IPS DF 6.9 (cell line): ENCODE results near the gene MMP24.
"Not testable (repeated sequence)": the region's sequence is repeated elsewhere in the genome, so short reads cannot be mapped to it uniquely, and the experiment has no call there.

ENCODE experiments used
- DNase-seq: peaks from one replicate; pipeline ENCODE4 v3.0.0-alpha.2; 2013; ENCODE audit warnings: low read depth, low spot score
- H3K27ac ChIP-seq: one replicate; pipeline ENCODE4 v1.5.1; 2013; ENCODE audit warnings: low read length, control low read depth
- H3K27me3 ChIP-seq: 2 replicates; pipeline ENCODE4 v1.6.1; 2013; ENCODE audit warnings: mild to moderate bottlenecking, low read length; ENCODE audit not compliant: control insufficient read depth, insufficient read depth
- H3K36me3 ChIP-seq: 2 replicates; pipeline ENCODE4 v1.6.1; 2013; ENCODE audit warnings: low read length; ENCODE audit not compliant: control insufficient read depth, insufficient read depth
- H3K4me1 ChIP-seq: 2 replicates; pipeline ENCODE4 v1.6.1; 2013; ENCODE audit warnings: low read length; ENCODE audit not compliant: control insufficient read depth, insufficient read depth
- H3K4me3 ChIP-seq: 2 replicates; pipeline ENCODE4 v1.5.1; 2013; ENCODE audit warnings: mild to moderate bottlenecking, low read length
- H3K9me3 ChIP-seq: 2 replicates; pipeline ENCODE4 v1.6.1; 2013; ENCODE audit warnings: low read length, inconsistent platforms; ENCODE audit not compliant: control insufficient read depth, insufficient read depth
- WGBS: extraction: QIAGEN DNeasy Blood & Tissue Kit; methylation state at CpG from one replicate; pipeline ENCODE4 v1.1.7; 2013; ENCODE audit warnings: mixed read lengths, missing lambda C conversion rate; ENCODE audit not compliant: insufficient read length, insufficient coverage; 5-methylcytosine and 5-hydroxymethylcytosine counted together

Gene MMP24

DNA sequence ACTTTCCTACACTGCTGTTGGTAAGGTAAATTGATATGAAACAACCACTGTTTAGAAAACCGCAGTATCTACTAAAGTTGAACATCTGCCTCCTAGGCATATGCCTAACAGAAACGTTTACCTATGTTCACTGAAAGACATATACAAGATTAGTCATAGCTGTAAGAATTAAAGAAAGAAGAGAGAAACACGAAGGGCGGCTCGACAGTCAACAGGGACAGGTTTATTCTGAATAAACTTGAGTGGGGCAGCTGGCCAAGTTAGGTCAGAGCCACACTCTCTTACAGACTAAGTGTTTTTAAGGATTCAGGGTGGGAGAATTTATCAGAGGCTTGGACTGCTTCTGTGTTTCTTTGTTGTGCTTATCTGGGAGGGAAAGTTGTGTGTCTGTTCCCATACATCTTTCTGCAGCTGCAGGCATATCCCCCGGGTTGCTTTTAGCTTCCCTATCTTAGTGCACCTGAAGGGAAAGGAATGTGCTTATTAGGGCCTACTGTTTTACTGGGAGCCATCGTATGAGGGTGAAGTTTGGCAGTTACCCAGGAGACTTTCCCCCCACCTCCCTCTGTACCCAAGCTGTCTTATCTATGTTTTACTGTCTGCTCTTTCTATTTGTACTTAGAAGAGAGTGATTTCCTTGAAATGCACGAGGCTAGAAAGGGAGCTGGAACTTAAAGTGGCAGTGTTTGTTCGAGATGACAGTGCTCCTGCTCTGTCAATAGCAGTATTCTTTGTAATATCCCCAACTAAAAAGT lies 34.2 kb upstream of the MMP24 start:
- H3K36me3 ChIP-seq = no peaks in the 10 kb centered on the region
- no peaks in the 10 kb centered on the region for H3K27me3 ChIP-seq
- DNase-seq = no peak
- no peak overlapping the region for H3K27ac ChIP-seq
- no peak overlapping the region for H3K4me3 ChIP-seq
- no peaks in the 10 kb centered on the region for H3K4me1 ChIP-seq
- no CpG with 5 or more reads among the region's 9 CpGs for WGBS
- H3K9me3 ChIP-seq = no peaks in the 10 kb centered on the region

DNA sequence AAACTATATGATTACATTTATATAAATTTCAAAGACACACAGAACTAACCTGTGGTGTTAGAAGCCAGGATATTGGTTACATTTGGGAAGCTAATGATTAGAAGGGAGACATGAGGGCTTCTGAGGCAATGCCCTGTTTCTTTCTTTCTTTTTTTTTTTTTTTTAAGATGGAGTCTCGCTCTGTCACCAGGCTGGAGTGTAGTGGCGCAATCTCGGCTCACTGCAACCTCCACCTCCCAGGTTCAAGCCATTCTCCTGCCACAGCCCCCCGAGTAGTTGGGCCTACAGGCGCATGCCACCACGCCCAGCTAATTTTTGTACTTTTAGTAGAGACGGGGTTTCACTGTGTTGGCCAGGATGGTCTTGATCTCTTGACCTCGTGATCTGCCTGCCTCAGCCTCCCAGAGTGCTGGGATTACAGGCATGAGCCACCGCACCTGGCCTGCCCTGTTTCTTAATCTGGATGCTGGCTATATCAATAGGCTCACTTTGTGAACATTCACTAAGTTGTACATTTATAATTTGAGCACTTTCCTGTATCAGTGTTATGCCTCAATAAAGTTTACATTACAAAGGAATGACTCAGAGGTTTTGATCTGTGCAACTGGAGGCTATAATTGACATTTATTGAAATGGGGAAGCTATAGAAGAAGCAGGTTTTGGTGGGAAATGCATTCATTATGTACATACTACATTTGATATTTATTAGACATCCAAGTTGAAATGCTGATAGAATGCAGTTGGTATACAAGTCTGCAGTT lies 33.3 kb upstream of the MMP24 start:
- H3K27ac ChIP-seq, H3K27me3 ChIP-seq, H3K36me3 ChIP-seq, H3K9me3 ChIP-seq, DNase-seq, H3K4me1 ChIP-seq, H3K4me3 ChIP-seq: not testable (repeated sequence)
- WGBS = no CpG with 5 or more reads among the region's 9 CpGs

DNA sequence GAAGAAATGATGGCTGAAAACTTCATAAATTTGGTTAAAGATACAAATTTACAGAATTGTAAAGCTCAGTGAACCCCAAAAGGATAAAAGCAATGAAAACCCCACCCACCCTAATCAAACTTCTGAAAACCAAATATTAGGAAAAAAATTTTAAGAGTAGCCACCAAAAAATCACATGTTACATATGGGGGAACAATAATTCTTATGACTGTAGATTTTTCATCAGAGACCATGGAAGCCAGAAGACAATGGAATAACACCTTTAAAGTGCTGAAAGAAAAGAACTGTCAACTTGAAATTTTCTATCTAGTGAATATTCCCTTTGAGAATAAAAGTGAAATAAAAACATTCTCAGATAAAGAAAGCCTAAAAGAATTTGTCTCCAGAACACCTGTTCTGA lies 30.2 kb upstream of the MMP24 start:
- no peaks in the 10 kb centered on the region for H3K36me3 ChIP-seq
- no peak for DNase-seq
- H3K27ac ChIP-seq = no peak overlapping the region
- no peaks in the 10 kb centered on the region for H3K27me3 ChIP-seq
- H3K4me1 ChIP-seq = no peaks in the 10 kb centered on the region
- H3K9me3 ChIP-seq = no peaks in the 10 kb centered on the region
- no peak overlapping the region for H3K4me3 ChIP-seq

DNA sequence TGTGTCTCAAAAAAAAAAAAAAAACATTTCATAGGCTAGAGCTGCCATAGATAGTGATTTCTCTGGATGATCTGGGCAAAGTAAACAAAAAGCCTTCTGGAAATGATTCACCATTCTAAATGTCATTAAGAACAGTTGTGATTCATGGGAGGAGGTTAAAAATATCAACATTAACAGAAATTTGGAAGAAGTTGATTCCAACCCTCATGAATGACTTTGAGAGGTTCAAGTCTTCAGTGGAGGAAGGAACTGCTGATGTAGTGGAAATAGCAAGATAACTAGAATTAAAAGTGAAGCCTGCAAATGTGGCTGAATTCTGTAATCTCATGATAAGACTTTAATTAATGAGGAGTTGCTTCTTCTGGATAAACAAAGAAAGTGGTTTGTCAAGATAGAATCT lies 26.8 kb upstream of the MMP24 start:
- no peaks in the 10 kb centered on the region for H3K9me3 ChIP-seq
- no peaks in the 10 kb centered on the region for H3K27me3 ChIP-seq
- H3K36me3 ChIP-seq = no peaks in the 10 kb centered on the region
- no peak for DNase-seq
- H3K4me3 ChIP-seq = no peak overlapping the region
- no peaks in the 10 kb centered on the region for H3K4me1 ChIP-seq
- no peak overlapping the region for H3K27ac ChIP-seq

DNA sequence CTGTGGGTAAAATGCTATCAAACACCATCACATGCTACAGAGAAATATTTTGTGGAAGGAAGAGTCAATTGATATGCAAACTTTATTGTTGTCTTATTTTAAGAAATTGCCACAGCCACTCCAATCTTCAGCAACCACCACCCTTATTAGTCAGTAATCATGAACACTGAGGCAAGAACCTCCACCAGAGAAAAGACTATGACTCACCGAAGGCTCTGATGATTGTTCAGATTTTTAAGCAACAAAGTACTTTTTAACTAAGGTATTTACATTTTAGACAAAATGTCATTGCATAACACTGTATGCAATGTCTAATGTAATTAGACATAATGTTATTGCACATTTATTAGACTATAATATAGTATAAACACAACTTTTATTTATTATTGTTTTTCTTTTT lies 26.2 kb upstream of the MMP24 start:
- WGBS = no CpG with 5 or more reads among the region's 1 CpG
- Histone ChIP-seq H3K4me1 (no peaks in the 10 kb centered on the region), H3K4me3 (no peak overlapping the region), H3K27ac (no peak overlapping the region), H3K9me3 (no peaks in the 10 kb centered on the region), H3K27me3 (no peaks in the 10 kb centered on the region), H3K36me3 (no peaks in the 10 kb centered on the region)
- no peak for DNase-seq

DNA sequence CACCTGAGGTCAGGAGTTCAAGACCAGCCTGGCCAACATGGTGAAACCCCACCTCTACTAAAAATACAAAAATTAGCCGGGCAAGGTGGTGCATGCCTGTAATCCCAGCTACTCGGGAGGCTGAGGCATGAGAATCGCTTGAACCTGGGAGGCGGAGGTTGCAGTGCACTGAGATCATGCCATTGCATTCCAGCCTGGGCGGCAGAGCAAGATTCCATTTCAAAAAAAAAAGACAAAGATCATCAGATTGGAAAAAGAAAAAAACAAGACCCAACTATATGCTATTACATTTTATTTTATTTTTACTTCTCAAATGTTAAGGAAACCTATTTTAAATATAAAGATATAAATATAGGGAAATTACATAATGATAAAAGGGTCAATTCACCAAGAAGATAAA lies 25.0 kb upstream of the MMP24 start:
- WGBS = no CpG with 5 or more reads among the region's 5 CpGs
- H3K36me3 ChIP-seq, H3K27me3 ChIP-seq, H3K4me1 ChIP-seq, H3K4me3 ChIP-seq, H3K9me3 ChIP-seq, DNase-seq, H3K27ac ChIP-seq: not testable (repeated sequence)

DNA sequence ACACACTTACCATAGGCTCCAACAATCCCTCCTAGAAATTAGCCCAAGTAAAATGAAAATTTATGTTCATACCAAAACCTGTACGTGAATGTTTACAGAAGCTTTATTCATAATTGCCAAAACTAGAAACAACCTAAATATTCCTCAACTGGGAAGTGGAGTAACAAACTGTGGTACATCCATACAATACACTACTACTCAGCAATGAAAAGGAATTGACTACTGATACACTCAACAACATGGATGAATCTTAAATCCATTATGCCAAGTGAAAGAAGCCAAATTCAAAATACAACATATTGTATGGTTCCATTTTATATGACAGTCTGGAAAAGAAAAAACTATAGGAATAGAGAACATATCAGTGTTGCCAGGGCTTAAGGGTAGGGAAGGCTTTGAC lies 19.7 kb upstream of the MMP24 start:
- no CpG with 5 or more reads among the region's 1 CpG for WGBS
- Histone ChIP-seq H3K4me1 (no peaks in the 10 kb centered on the region), H3K27me3 (no peaks in the 10 kb centered on the region), H3K27ac (no peak overlapping the region), H3K9me3 (no peaks in the 10 kb centered on the region), H3K4me3 (no peak overlapping the region), H3K36me3 (no peaks in the 10 kb centered on the region)
- no peak for DNase-seq

DNA sequence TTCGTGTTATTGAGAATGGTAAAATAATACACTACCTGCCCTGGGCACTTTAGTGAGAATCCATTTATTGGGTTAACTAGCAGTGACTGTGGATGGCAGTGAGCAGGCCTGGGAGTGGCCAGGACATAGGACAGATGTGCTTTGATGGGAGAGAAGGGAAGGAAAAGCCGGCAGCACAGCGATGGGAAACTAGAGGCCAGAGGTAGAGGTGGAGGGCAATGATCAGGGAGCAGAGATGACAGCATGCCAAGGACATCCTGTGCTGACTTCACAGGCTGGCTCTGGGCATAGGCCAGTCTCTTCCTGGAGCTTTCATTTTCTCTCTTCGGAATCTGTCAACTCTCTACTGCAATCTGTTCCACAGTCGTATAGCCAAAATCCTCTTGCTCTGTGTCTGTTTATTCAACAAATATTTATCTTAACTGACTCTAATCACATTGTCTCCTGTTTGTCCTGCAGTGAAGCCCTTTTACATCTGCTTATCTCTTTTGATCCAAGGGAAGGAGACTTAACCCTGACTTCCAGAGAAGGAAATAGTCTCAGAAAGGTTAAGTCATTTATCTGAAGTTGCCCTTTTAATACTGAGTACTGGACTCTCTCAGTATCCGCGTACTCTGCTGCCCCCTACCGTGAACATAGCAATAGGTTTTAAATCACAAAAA lies 18.4 kb upstream of the MMP24 start:
- Histone ChIP-seq H3K9me3 (no peaks in the 10 kb centered on the region), H3K4me3 (no peak overlapping the region), H3K4me1 (no peaks in the 10 kb centered on the region), H3K27me3 (no peaks in the 10 kb centered on the region), H3K36me3 (no peaks in the 10 kb centered on the region), H3K27ac (no peak overlapping the region)
- DNase-seq = peak; percentile 73
- WGBS = no CpG with 5 or more reads among the region's 8 CpGs

DNA sequence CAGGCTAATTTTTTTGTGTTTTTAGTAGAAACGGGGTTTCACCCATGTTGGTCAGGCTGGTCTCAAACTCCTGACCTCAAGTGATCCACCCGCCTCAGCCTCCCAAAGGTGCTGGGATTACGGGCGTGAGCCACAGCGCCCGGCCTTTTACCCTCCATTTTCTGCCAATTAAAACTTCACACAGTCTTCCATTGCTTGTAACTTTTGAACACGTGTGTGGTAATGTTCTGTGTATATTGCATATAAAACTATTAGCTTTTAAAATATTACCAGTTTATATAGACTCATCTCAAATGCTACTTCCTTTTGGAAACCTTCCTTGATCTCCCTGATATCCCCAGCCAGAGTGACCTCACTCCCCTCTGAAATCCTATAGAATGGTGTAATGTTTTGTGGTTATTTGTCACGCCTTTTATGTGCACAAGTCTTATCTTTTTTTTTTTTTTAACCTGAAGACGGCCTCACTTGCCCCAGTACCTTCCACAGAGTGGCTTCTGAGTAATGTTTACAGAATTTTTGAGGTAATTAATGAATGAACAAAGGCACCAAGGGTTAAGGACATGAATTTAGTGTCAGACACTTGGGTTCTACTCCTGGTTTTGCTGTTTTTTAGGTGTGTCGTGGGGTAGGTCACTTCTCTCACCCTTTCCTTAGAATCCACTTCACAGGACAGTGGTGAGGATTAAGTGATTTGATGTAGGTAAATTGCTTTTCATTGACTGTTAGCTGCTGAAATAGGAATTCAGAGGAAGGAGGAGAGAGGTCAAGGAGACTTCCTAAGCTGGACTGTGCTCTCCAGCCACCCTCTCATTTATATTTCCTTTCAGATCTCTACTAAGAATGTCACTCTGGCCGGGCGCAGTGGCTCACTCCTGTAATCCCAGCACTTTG lies 11.2 kb upstream of the MMP24 start:
- Histone ChIP-seq H3K9me3 (no peaks in the 10 kb centered on the region), H3K27me3 (no peaks in the 10 kb centered on the region), H3K27ac (no peak overlapping the region), H3K4me1 (no peaks in the 10 kb centered on the region), H3K36me3 (no peaks in the 10 kb centered on the region), H3K4me3 (no peak overlapping the region)
- no peak for DNase-seq
- no CpG with 5 or more reads among the region's 12 CpGs for WGBS

DNA sequence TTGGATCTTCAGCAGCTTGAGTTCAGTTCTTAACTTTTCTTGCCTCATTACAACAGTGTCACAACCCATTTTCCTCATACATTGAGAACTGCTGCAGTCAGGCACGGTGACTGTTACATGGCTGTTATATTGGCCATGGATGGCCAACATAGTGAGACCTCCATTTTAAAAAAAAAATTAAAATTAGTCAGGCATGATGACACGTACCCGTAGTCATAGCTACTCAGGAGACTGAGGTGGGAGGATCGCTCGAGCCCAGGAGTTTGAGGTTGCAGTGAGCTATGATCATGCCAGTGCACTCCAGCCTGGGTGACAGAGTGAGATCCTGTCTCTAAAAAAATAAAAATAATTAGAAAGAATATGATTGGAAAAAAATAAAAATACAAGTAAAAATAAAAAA lies 9.9 kb upstream of the MMP24 start:
- H3K4me1 ChIP-seq = no peaks in the 10 kb centered on the region

More for the DNA sequence above, 9.9 kb upstream of the MMP24 start:
- no peak for DNase-seq
- Histone ChIP-seq H3K9me3 (no peaks in the 10 kb centered on the region), H3K4me3 (no peak overlapping the region), H3K36me3 (no peaks in the 10 kb centered on the region), H3K27me3 (no peaks in the 10 kb centered on the region), H3K27ac (no peak overlapping the region)
- WGBS = no CpG with 5 or more reads among the region's 5 CpGs
